ENCODE results near the gene RRAGA.

DNA sequence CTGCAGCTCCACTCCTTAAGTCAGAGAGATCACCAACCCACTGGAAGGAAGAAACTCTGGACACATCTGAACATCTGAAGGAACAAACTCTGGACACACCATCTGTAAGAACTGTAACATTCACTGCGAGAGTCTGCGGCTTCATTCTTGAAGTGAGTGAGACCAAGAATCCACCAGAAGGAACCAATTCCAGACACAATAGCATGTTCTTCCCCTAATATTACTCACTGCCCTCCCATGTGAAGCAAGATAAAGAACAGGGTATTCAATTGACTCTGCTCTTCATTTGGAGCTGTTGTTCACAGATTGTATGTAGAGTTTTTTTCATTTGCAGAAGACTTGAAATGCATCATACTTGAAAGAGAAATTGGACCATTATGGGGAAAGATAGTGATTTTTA is 27.0 kb upstream of the RRAGA start:
- TF ChIP-seq, protein P1, sequence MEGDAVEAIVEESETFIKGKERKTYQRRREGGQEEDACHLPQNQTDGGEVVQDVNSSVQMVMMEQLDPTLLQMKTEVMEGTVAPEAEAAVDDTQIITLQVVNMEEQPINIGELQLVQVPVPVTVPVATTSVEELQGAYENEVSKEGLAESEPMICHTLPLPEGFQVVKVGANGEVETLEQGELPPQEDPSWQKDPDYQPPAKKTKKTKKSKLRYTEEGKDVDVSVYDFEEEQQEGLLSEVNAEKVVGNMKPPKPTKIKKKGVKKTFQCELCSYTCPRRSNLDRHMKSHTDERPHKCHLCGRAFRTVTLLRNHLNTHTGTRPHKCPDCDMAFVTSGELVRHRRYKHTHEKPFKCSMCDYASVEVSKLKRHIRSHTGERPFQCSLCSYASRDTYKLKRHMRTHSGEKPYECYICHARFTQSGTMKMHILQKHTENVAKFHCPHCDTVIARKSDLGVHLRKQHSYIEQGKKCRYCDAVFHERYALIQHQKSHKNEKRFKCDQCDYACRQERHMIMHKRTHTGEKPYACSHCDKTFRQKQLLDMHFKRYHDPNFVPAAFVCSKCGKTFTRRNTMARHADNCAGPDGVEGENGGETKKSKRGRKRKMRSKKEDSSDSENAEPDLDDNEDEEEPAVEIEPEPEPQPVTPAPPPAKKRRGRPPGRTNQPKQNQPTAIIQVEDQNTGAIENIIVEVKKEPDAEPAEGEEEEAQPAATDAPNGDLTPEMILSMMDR (IDR thresholded peaks at IDR 0.05) = no peak
- no peak for TF ChIP-seq POLR2A (IDR thresholded peaks at IDR 0.05)

Data from right lobe of liver (tissue), 4 donors.